Erythroblast (primary cell): ENCODE data around the gene FIS1.

ENCODE experiments used
- GATA1 ChIP-seq: IDR thresholded peaks from 2 replicates; pipeline ENCODE4 v1.6.1; 2011; ENCODE audit warnings: low read depth, mild to moderate bottlenecking, control low read depth, low read length, moderate library complexity
- POLR2A ChIP-seq: IDR thresholded peaks from 2 replicates; pipeline ENCODE4 v1.6.1; 2011; ENCODE audit warnings: mild to moderate bottlenecking, low read length

- no peak for TF ChIP-seq POLR2A
- no peak for TF ChIP-seq GATA1
These were observed 24.6 kb downstream of the FIS1 start for GRCh38 chr7:101220295-101220694.
